Uterus (tissue), 4 donors: Measurements from ENCODE around the gene PRELID3B. TPM values are rescaled to one million over a fixed set of nuclear protein-coding genes. Genes with fewer than 3 reads are reported as not detected.

Source experiments
- DNase-seq, 2 donors: peaks; one replicate each; pipeline ENCODE4 v3.0.0-alpha.2; 2019 to 2020
- H3K27ac ChIP-seq, 2 donors: fragments of 200-600 bp; sonication (generic); 1 replicate in 1 of 2; 2 replicates in 1 of 2; pipeline ENCODE4 v1.5.1; 2016 to 2018
- H3K27me3 ChIP-seq, 2 donors: fragments of 200-600 bp; sonication (generic); one replicate each; pipeline ENCODE4 v1.5.1; 2018 to 2019; ENCODE audit warnings: control low read depth in 1 of 2
- H3K36me3 ChIP-seq, 2 donors: fragments of 200-600 bp; sonication (generic); one replicate each; pipeline ENCODE4 v1.5.1; 2019; ENCODE audit warnings: control low read depth in 1 of 2
- H3K4me1 ChIP-seq, 2 donors: fragments of 200-600 bp; sonication (generic); one replicate each; pipeline ENCODE4 v1.5.1; 2018 to 2019; ENCODE audit warnings: control low read depth in 1 of 2
- H3K4me3 ChIP-seq, 2 donors: fragments of 200-600 bp; sonication (generic); 1 replicate in 1 of 2; 2 replicates in 1 of 2; pipeline ENCODE4 v1.5.1; 2018 to 2019; ENCODE audit warnings: mild to moderate bottlenecking in 1 of 2
- H3K9me3 ChIP-seq, 2 donors: fragments of 200-600 bp; sonication (generic); one replicate each; pipeline ENCODE4 v1.5.1; 2019; ENCODE audit warnings: control low read depth in 1 of 2
- CTCF ChIP-seq, 4 experiments: fragments of 200-600 bp in 2 of 4; fragments of 450-650 bp in 2 of 4; sonication (generic) in 2 of 4; IDR thresholded peaks; one replicate each; pipeline ENCODE4 v1.5.1; 2016 to 2019; ENCODE audit warnings: antibody characterized with exemption in 4 of 4, mild to moderate bottlenecking in 2 of 4, moderate library complexity in 1 of 4
- POLR2A ChIP-seq, 2 donors: fragments of 450-650 bp; IDR thresholded peaks; one replicate each; pipeline ENCODE4 v1.6.1; 2016; ENCODE audit warnings: antibody characterized with exemption in 2 of 2, mild to moderate bottlenecking in 1 of 2, moderate library complexity in 1 of 2
- intact Hi-C: fragments of 100-400 bp; cut with DNase I; formaldehyde crosslinking; loops from one replicate; pipeline ENCODE4 v1.15.1; 2023; ENCODE audit warnings: low total_unique reads
- total RNA-seq, 4 donors: library from RNA; depleted of rRNA in 3 of 4; stranded (reverse); fragments of >200 nt in 3 of 4; gene quantifications; one replicate each; pipeline versions ENCODE4 v1.1.0 to v1.2.4, GENCODE V29; 2014 to 2023
- donor health status: DM: yes; HTN: yes; CAD: no.

Gene PRELID3B
- total RNA-seq, 4 donors from 2014 or later: 13.3 to 44.3 (median 31.9) TPM

- TF ChIP-seq POLR2A (IDR thresholded peaks at IDR 0.05) (no peak), CTCF (IDR thresholded peaks at IDR 0.05) (no peak)
- intact Hi-C loops: no loop called here
- Histone ChIP-seq H3K27ac (peak overlapping the region; percentile 80), H3K4me1 (peaks cover 0 to 4% of the 10 kb centered on the region in 2 donors), H3K27me3 (no peaks in the 10 kb centered on the region), H3K4me3 (peak overlapping the region; percentile 54 to 58), H3K9me3 (no peaks in the 10 kb centered on the region), H3K36me3 (no peaks in the 10 kb centered on the region)
- DNase-seq: peak in 1 of 2 donors; percentile 29
Measured at GRCh38 chr20:59006167-59006863, 36.3 kb downstream of the PRELID3B start.

- TF ChIP-seq CTCF (IDR thresholded peaks at IDR 0.05): no peak
- TF ChIP-seq POLR2A (IDR thresholded peaks at IDR 0.05): no peak
- peaks cover 0 to 4% of the 10 kb centered on the region in 2 donors for H3K4me1 ChIP-seq
- peak overlapping the region; percentile 54 to 58 for H3K4me3 ChIP-seq
- intact Hi-C loops: no loop called here
- DNase-seq: no peak
- H3K27ac ChIP-seq: peak overlapping the region; percentile 80
- no peaks in the 10 kb centered on the region for H3K27me3 ChIP-seq
- H3K9me3 ChIP-seq: no peaks in the 10 kb centered on the region
- no peaks in the 10 kb centered on the region for H3K36me3 ChIP-seq
Measured at GRCh38 chr20:59005523-59006166, 36.9 kb downstream of the PRELID3B start.

DNA sequence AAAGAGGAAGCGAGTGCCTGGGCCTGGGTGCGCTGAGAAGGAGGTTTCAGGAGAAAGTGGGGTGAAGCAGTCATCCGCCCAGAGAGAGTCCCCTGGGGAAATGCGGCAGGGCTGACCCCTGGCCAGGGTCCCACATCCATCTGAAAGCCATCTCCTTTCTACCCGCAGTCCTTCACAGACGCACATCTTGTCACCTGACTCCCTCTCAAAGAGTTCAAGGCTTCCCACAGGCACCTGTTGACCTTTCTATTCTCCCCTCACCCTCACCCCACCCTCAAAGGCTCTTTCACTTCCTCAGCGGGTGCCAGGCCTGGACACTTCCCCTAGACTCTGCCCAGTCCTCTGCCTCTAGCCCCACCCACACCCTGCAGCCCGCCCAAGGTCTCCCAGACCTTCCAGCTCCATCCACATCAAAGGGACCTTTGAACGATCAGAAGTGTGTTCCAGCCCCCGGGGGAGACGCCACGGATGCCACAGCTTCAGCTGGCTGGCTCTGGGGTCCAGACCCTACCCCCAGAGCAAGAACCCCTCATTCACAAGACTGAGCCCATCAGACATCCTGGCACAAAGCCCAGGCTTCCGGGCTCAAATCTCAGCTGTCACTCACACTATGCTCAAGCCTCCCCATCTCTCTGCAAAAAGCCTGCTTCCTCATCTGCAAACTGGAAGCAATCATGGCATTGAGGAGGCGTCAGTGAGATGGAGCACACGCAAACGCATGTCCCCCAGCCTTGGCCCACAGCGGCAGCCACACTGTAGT, 37.6 kb downstream of the PRELID3B start:
- Histone ChIP-seq H3K9me3 (no peaks in the 10 kb centered on the region), H3K27ac (peak overlapping the region; percentile 80), H3K27me3 (no peaks in the 10 kb centered on the region), H3K4me3 (no peak overlapping the region), H3K36me3 (no peaks in the 10 kb centered on the region), H3K4me1 (peaks cover 0 to 4% of the 10 kb centered on the region in 2 donors)
- no peak for TF ChIP-seq POLR2A (IDR thresholded peaks at IDR 0.05)
- DNase-seq: peak in 1 of 2 donors; percentile 22
- intact Hi-C loops: no loop called here

GRCh38 chr20:59004493-59004762, 38.2 kb downstream of the PRELID3B start:
- H3K27ac ChIP-seq: peak overlapping the region in 1 of 2 donors; percentile 80
- DNase-seq: no peak
- H3K4me1 ChIP-seq: peaks cover 0 to 4% of the 10 kb centered on the region in 2 donors
- TF ChIP-seq CTCF (IDR thresholded peaks at IDR 0.05) (no peak), POLR2A (IDR thresholded peaks at IDR 0.05) (no peak)
- no peak overlapping the region for H3K4me3 ChIP-seq
- no peaks in the 10 kb centered on the region for H3K9me3 ChIP-seq
- H3K27me3 ChIP-seq: no peaks in the 10 kb centered on the region
- no peaks in the 10 kb centered on the region for H3K36me3 ChIP-seq
- intact Hi-C loops: no loop called here

- intact Hi-C loops: no loop called here
- Histone ChIP-seq H3K36me3 (no peaks in the 10 kb centered on the region), H3K4me3 (no peak overlapping the region), H3K27ac (peak overlapping the region in 1 of 2 donors; percentile 80), H3K4me1 (peaks cover 0 to 4% of the 10 kb centered on the region in 2 donors), H3K27me3 (no peaks in the 10 kb centered on the region), H3K9me3 (no peaks in the 10 kb centered on the region)
- TF ChIP-seq CTCF (IDR thresholded peaks at IDR 0.05) (no peak), POLR2A (IDR thresholded peaks at IDR 0.05) (no peak)
- no peak for DNase-seq
Measured at GRCh38 chr20:59003836-59004492, 38.6 kb downstream of the PRELID3B start.
